Measurements from ENCODE around the gene GPRC5C. TPM values are rescaled to one million over a fixed set of nuclear protein-coding genes. Genes with fewer than 3 reads are reported as not detected.

Gene GPRC5C
- total RNA-seq, result 29.1 TPM

- peak in 1 of 2 donors; percentile 86 for DNase-seq (ENCODE audit: low spot score in 2 of 2)
- TF ChIP-seq CTCF (IDR thresholded peaks at IDR 0.05), result peak in 1 of 3 experiments; percentile 11
These were observed at the start of gene GPRC5C for GRCh38 chr17:74431568-74432423. Gene GPRC5C, plus strand, starts transcription at chr17:74432088. Its CDS starts 7,689 bp downstream, at chr17:74439777.

GRCh38 chr17:74383141-74383540 lies 48.7 kb upstream of the GPRC5C start:
- DNase-seq (ENCODE audit: low spot score in 2 of 2), result no peak
- no peaks in the 10 kb centered on the region for H3K27me3 ChIP-seq
- H3K27ac ChIP-seq, result no peak overlapping the region
- no peaks in the 10 kb centered on the region for H3K36me3 ChIP-seq
- no peaks in the 10 kb centered on the region for H3K9me3 ChIP-seq
- no peak overlapping the region for H3K4me3 ChIP-seq
- intact Hi-C loops (cut with DNase I), result no loop called here
- no peak for TF ChIP-seq CTCF (IDR thresholded peaks at IDR 0.05)
- H3K4me1 ChIP-seq, result peaks cover 12 to 17% of the 10 kb centered on the region in 2 donors

More at GRCh38 chr17:74431568-74432423, at the start of gene GPRC5C:
- H3K4me3 ChIP-seq, result peak within 1 kb of the TSS; percentile 68 to 95
- H3K27ac ChIP-seq, result peak within 1 kb of the TSS; percentile 97 to 99
- no peaks in the 10 kb centered on the region for H3K36me3 ChIP-seq
- H3K9me3 ChIP-seq, result no peaks in the 10 kb centered on the region
- intact Hi-C loops (cut with DNase I), result loop anchor here (2.0 to 5.0 kb wide), 3 partner anchors 15 to 1139 kb away; partner anchors contain the start of gene FDXR
- H3K27me3 ChIP-seq, result no peaks in the 10 kb centered on the region
- H3K4me1 ChIP-seq, result peaks cover 9 to 49% of the 10 kb centered on the region in 2 donors

GRCh38 chr17:74385201-74385600 lies 46.7 kb upstream of the GPRC5C start:
- intact Hi-C loops (cut with DNase I), result no loop called here
- Histone ChIP-seq H3K36me3 (no peaks in the 10 kb centered on the region), H3K4me1 (peaks cover 5 to 10% of the 10 kb centered on the region in 2 donors), H3K4me3 (no peak overlapping the region), H3K27me3 (no peaks in the 10 kb centered on the region), H3K27ac (no peak overlapping the region), H3K9me3 (no peaks in the 10 kb centered on the region)
- TF ChIP-seq CTCF (IDR thresholded peaks at IDR 0.05), result no peak
- no peak for DNase-seq (ENCODE audit: low spot score in 2 of 2)

- H3K4me1 ChIP-seq, result peaks cover 0 to 2% of the 10 kb centered on the region in 2 donors
- no peak overlapping the region for H3K4me3 ChIP-seq
- no peak for DNase-seq (ENCODE audit: low spot score in 2 of 2)
- no peak overlapping the region for H3K27ac ChIP-seq
- no peaks in the 10 kb centered on the region for H3K27me3 ChIP-seq
- TF ChIP-seq CTCF (IDR thresholded peaks at IDR 0.05), result no peak
- no peaks in the 10 kb centered on the region for H3K36me3 ChIP-seq
- intact Hi-C loops (cut with DNase I), result no loop called here
- H3K9me3 ChIP-seq, result no peaks in the 10 kb centered on the region
These were observed 45.5 kb upstream of the GPRC5C start for GRCh38 chr17:74386386-74386785.

GRCh38 chr17:74387365-74388218 lies 44.3 kb upstream of the GPRC5C start:
- no peak for TF ChIP-seq CTCF (IDR thresholded peaks at IDR 0.05)
- intact Hi-C loops (cut with DNase I), result no loop called here

More at GRCh38 chr17:74387365-74388218, 44.3 kb upstream of the GPRC5C start:
- Histone ChIP-seq H3K9me3 (no peaks in the 10 kb centered on the region), H3K36me3 (no peaks in the 10 kb centered on the region), H3K4me1 (peaks cover 0 to 2% of the 10 kb centered on the region in 2 donors), H3K27me3 (no peaks in the 10 kb centered on the region), H3K4me3 (no peak overlapping the region), H3K27ac (no peak overlapping the region)
- DNase-seq (ENCODE audit: low spot score in 2 of 2), result no peak
